Heart left ventricle (tissue), 16 donors: ENCODE measurements around the gene NIPSNAP2. TPM values are rescaled to one million over a fixed set of nuclear protein-coding genes. Genes with fewer than 3 reads are reported as not detected.
A peak's percentile ranks its signal among the peaks of the same experiment; 100 is the strongest.

ENCODE experiments used
- ATAC-seq, 4 donors: fragments of 200-7000 bp; cut with Tn5 transposase; one replicate each; pipeline ENCODE4 v1.9.1; 2020 to 2022; ENCODE audit warnings: moderate library complexity in 4 of 4, mild to moderate bottlenecking in 3 of 4, moderate number of reproducible peaks in 1 of 4
- DNase-seq, 5 donors: peaks; one replicate each; pipeline ENCODE4 v3.0.0-alpha.2; 2020
- H3K27ac ChIP-seq, 12 donors: fragments of 200-600 bp; sonication (generic) in 4 of 12; one replicate each; pipeline versions ENCODE4 v1.5.0 to v1.8.0; 2016 to 2022; ENCODE audit warnings: mild to moderate bottlenecking in 2 of 12
- H3K27me3 ChIP-seq, 9 donors: fragments of 200-600 bp; sonication (generic) in 2 of 9; one replicate each; pipeline versions ENCODE4 v1.5.1 to v1.8.0; 2016 to 2022; ENCODE audit warnings: mild to moderate bottlenecking in 3 of 9
- H3K36me3 ChIP-seq, 9 donors: fragments of 200-600 bp; sonication (generic) in 2 of 9; one replicate each; pipeline versions ENCODE4 v1.5.0 to v1.8.0; 2018 to 2022; ENCODE audit warnings: mild to moderate bottlenecking in 2 of 9
- H3K4me1 ChIP-seq, 12 donors: fragments of 200-600 bp; sonication (generic) in 4 of 12; one replicate each; pipeline versions ENCODE4 v1.5.0 to v1.8.0; 2016 to 2022; ENCODE audit warnings: mild to moderate bottlenecking in 3 of 12
- H3K4me3 ChIP-seq, 12 donors: fragments of 200-600 bp; sonication (generic) in 4 of 12; one replicate each; pipeline versions ENCODE4 v1.5.0 to v1.8.0; 2017 to 2022; ENCODE audit warnings: mild to moderate bottlenecking in 9 of 12, moderate library complexity in 4 of 12
- H3K9me3 ChIP-seq, 12 donors: fragments of 200-600 bp; sonication (generic) in 4 of 12; one replicate each; pipeline versions ENCODE4 v1.5.0 to v1.8.0; 2016 to 2022; ENCODE audit warnings: mild to moderate bottlenecking in 1 of 12
- POLR2A ChIP-seq, 2 donors: fragments of 450-650 bp; IDR thresholded peaks; one replicate each; pipeline ENCODE4 v1.6.1; 2017; ENCODE audit warnings: antibody characterized with exemption in 2 of 2, mild to moderate bottlenecking in 2 of 2, moderate library complexity in 2 of 2
- WGBS, 4 donors: extraction: QIAGEN DNeasy Blood & Tissue Kit in 2 of 4; methylation state at CpG; one replicate each; pipeline versions ENCODE4 v1.1.5 to v1.1.7; 2013 to 2018; 5-methylcytosine and 5-hydroxymethylcytosine counted together
- intact Hi-C, 10 donors: fragments of 100-400 bp; cut with DNase I; formaldehyde crosslinking; loops; one replicate each; pipeline versions ENCODE4 v1.11.1 to v1.14.2; 2022
- polyA plus RNA-seq, 2 donors: library from polyadenylated mRNA; stranded (reverse); fragments of 200-250 nt; gene quantifications; one replicate each; pipeline ENCODE4 v1.2.3, GENCODE V29; 2013
- total RNA-seq, 9 donors: library from RNA; depleted of rRNA in 2 of 9; stranded (reverse); fragments of >200 nt in 2 of 9; fragmentation: NEBNext Ultra II Directional in 3 of 9; extraction: Animal tissue kit (Norgen Biotek cat#: 25700) in 3 of 9; gene quantifications; one replicate each; pipeline versions ENCODE4 v1.1.0 to v1.2.4, GENCODE V29; 2016 to 2023
- TF ChIP-seq, protein P1 (sequence below), 12 donors: fragments of 200-600 bp; sonication (generic) in 4 of 12; IDR thresholded peaks; one replicate each; pipeline versions ENCODE4 v1.5.0 to v1.8.0; 2018 to 2022; ENCODE audit warnings: antibody characterized with exemption in 12 of 12, mild to moderate bottlenecking in 5 of 12
- donor health status: ischemic (EF 13 %, LVEDD 7.1; RV severe dilation, severe dysfunction).
- donor health status: healthy with polysubstance abuse.
- donor health status: DM: no; HTN: yes; CAD: no.
- donor health status: DM: no; HTN: no; CAD: no.
- donor health status: ischemic (EF 25% LVEDD 6.9; RV normal size, moderate dysfunction).
- donor health status: ischemic (EF 25% LVEDD 5.7; RV mildly dilated, moderate dysfunction).
- donor health status: healthy.
- donor health status: DM: yes; HTN: yes; CAD: no.
- donor health status: ischemic (EF 35%, LVEDD 5.7; RV mildly dilated, moderate dysfunction).
- donor health status: nonischemic (EF 11% LVEDD 7.7; RV severe dilation, severe dysfunction).
- donor health status: DM: yes; HTN: yes; CAD: no.
- donor health status: PGD.
- donor health status: ischemic (EF 29% LVEDD 5.4; RV normal size, mild dysfunction).
- donor health status: nonischemic (EF 23%, LVEDD 6.1; RV moderate dilation, normal function).

The NIPSNAP2 gene
- total and polyA plus RNA-seq, 11 donors: 119 to 529 (median 294) TPM

DNA sequence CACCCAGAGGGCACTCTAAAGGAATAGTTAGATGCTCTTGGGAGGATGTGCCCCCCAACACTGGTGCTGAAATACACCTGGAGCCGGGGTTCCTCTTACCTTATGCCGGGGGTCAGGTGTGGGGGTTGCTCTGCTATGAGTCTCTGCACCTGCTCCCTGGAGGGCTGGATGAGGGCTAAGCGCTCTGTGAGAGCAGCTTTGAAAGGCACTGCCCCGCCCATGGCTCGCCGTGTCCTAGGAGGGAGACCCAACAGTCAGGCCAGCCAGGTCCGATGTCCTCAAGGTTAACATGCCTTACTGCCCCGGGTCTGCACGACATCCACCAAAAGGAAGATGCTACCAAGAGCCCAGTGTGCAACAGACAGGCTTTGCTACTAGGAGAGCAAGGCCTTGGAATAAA is 55.1 kb downstream of the NIPSNAP2 start:
- WGBS, 4 donors: 76 to 87% (median 83%) methylated on average over 9 of the region's 9 CpGs
- no peak for TF ChIP-seq POLR2A (IDR thresholded peaks at IDR 0.05)
- TF ChIP-seq, protein P1, sequence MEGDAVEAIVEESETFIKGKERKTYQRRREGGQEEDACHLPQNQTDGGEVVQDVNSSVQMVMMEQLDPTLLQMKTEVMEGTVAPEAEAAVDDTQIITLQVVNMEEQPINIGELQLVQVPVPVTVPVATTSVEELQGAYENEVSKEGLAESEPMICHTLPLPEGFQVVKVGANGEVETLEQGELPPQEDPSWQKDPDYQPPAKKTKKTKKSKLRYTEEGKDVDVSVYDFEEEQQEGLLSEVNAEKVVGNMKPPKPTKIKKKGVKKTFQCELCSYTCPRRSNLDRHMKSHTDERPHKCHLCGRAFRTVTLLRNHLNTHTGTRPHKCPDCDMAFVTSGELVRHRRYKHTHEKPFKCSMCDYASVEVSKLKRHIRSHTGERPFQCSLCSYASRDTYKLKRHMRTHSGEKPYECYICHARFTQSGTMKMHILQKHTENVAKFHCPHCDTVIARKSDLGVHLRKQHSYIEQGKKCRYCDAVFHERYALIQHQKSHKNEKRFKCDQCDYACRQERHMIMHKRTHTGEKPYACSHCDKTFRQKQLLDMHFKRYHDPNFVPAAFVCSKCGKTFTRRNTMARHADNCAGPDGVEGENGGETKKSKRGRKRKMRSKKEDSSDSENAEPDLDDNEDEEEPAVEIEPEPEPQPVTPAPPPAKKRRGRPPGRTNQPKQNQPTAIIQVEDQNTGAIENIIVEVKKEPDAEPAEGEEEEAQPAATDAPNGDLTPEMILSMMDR (IDR thresholded peaks at IDR 0.05): no peak
- Histone ChIP-seq H3K36me3 (peaks cover 0 to 40% (median 22%) of the 10 kb centered on the region in 9 donors), H3K9me3 (no peaks in the 10 kb centered on the region), H3K4me1 (peaks cover 0 to 5% (median 0%) of the 10 kb centered on the region in 12 donors), H3K4me3 (no peak overlapping the region), H3K27ac (no peak overlapping the region), H3K27me3 (no peaks in the 10 kb centered on the region)
- ATAC-seq: no peak
- DNase-seq: no peak
- intact Hi-C loops: no loop called here

DNA sequence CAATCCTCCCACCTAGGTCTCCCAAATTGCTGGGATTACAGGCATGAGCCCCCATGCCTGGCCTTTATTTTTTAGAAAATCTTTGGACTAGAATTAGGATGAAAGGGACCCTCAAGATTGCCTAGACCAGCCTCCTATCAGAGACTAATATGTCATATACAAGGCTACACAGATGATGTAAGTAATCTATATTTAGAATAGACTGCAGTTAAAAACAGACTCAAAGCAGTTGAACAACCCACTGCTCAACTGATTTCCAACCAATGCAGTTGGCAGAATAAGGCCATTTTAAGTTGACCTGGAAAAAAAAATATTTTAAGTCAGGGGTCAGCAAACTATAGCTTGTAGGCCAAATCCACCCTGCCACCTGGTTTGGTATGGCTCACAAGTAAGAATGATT is 59.1 kb downstream of the NIPSNAP2 start:
- intact Hi-C loops: no loop called here
- peaks cover 0 to 5% (median 0%) of the 10 kb centered on the region in 12 donors for H3K4me1 ChIP-seq
- peaks cover 0 to 25% (median 15%) of the 10 kb centered on the region in 9 donors for H3K36me3 ChIP-seq
- H3K4me3 ChIP-seq: no peak overlapping the region
- no peaks in the 10 kb centered on the region for H3K27me3 ChIP-seq
- ATAC-seq (peak; percentile 69 to 76 (median 72)), DNase-seq (no peak)
- no peak for TF ChIP-seq POLR2A (IDR thresholded peaks at IDR 0.05)
- TF ChIP-seq, protein P1 (IDR thresholded peaks at IDR 0.05): no peak
- H3K27ac ChIP-seq: peak overlapping the region in 1 of 12 donors; percentile 17
- H3K9me3 ChIP-seq: no peaks in the 10 kb centered on the region

DNA sequence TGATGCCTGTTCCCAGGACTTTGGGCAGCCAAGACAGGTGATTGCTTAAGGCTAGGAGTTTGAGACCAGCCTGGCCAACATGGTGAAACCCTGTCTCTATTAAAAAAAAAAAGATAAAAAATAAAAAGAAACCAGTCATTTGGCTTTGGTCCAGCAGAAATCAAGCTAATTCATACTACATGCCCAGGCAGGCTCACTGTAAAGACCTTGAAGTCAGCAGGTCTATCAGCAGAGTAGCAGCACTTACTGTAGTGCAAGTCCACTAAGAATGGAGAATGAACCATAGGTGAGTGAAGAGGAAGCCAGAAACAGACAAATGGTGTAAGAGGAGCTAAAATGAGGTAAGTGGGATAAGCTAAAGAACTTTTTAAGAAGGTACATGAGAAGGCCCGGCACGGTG is 62.2 kb downstream of the NIPSNAP2 start:
- 65 to 95% (median 86%) methylated on average over 2 of the region's 2 CpGs for WGBS, 4 donors
- intact Hi-C loops: no loop called here

DNA sequence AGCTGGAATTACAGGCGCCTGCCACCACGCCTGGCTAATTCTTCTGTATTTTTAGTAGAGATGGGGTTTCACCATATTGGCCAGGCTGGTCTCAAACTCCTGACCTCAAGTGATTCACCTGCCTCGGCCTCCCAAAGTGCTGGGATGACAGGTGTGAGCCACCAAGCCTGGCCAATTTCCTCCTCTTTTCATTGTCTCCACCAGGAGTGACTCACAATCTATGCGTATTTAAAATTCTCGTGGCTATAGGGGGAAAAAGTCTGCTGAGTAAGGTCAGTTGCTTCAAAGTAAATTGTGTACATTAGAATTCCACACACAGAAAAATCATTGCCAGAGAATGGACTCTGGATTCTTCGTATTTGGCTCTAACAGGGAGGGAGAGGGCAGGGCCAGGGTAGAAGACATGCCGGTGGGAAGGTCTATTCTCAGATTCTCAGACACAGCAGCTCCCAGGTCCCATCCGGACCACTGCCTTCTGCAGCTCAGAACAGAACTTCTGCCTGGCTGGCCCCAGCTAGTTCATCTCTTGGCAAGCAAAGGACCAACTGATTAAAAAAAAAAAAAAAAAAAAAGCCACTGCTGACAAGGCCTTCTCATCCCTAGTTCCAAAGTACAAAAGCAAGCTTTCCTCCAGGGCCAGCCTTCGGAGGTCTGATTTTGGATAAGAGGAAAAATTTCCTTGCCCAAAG is 64.7 kb downstream of the NIPSNAP2 start:
- Histone ChIP-seq H3K9me3 (no peaks in the 10 kb centered on the region), H3K27me3 (no peaks in the 10 kb centered on the region), H3K36me3 (peaks cover 0 to 22% (median 4%) of the 10 kb centered on the region in 9 donors), H3K4me1 (peaks cover 0 to 8% (median 3%) of the 10 kb centered on the region in 12 donors), H3K27ac (no peak overlapping the region), H3K4me3 (no peak overlapping the region)
- ATAC-seq (no peak), DNase-seq (no peak)
- WGBS, 4 donors: 88 to 95% (median 94%) methylated on average over 9 of the region's 9 CpGs
- TF ChIP-seq, protein P1 (IDR thresholded peaks at IDR 0.05): no peak
- intact Hi-C loops: no loop called here

More for the DNA sequence above, 62.2 kb downstream of the NIPSNAP2 start:
- Histone ChIP-seq H3K27ac (no peak overlapping the region), H3K27me3 (no peaks in the 10 kb centered on the region), H3K9me3 (no peaks in the 10 kb centered on the region), H3K4me3 (no peak overlapping the region), H3K4me1 (peaks cover 0 to 5% (median 0%) of the 10 kb centered on the region in 12 donors), H3K36me3 (peaks cover 0 to 22% (median 4%) of the 10 kb centered on the region in 9 donors)
- DNase-seq (no peak), ATAC-seq (no peak)
- TF ChIP-seq POLR2A (IDR thresholded peaks at IDR 0.05): no peak
- TF ChIP-seq, protein P1 (IDR thresholded peaks at IDR 0.05): no peak
